ENCODE results near the gene ECM1. TPM values are rescaled to one million over a fixed set of nuclear protein-coding genes. Genes with fewer than 3 reads are reported as not detected.

ECM1 gene
- total and polyA plus RNA-seq, 2 of the 8 experiments (the other 6 are each of a cell fraction or from before 2014, with no cell fraction given): 0.95 to 0.98 TPM

Small RNA genes within 50 kb of the gene (microRNA-seq; reads per million reads assigned to microRNA genes)
- gene MIR4257 (ENCODE audit: borderline microRNAs expressed in 2 of 2, borderline number of aligned reads in 2 of 2, borderline replicate concordance in 1 of 2) (0 reads per million in 2 experiments), gene MIR6878 (ENCODE audit: borderline microRNAs expressed in 2 of 2, borderline number of aligned reads in 2 of 2, borderline replicate concordance in 1 of 2) (0 reads per million in 2 experiments)

Small RNA genes within 50 kb of the gene (small RNA-seq; reads per million reads assigned to genes)
- not detected for gene MIR4257 (ENCODE audit: insufficient read depth)

Other genes starting within 250 kb of the ECM1 start
- gene APH1A, start 239.1 kb upstream of the ECM1 start, total RNA-seq (2021; fragmentation: NEBNext Ultra II Directional; extraction: Animal tissue kit (Norgen Biotek cat#: 25700)): 110 and 111 TPM in 2 replicates
- gene APH1A, start 239.1 kb upstream of the ECM1 start, polyA plus RNA-seq (2011; rRNA removed): 183 and 188 TPM in 2 replicates
- 19.8 and 20.4 TPM in 2 replicates for gene C1orf54, start 235.3 kb upstream of the ECM1 start, total RNA-seq (2021; fragmentation: NEBNext Ultra II Directional; extraction: Animal tissue kit (Norgen Biotek cat#: 25700))
- gene C1orf54, start 235.3 kb upstream of the ECM1 start, polyA plus RNA-seq (2011; rRNA removed): 12.2 and 30.2 TPM in 2 replicates
- gene CIART, start 225.6 kb upstream of the ECM1 start, total RNA-seq (2021; fragmentation: NEBNext Ultra II Directional; extraction: Animal tissue kit (Norgen Biotek cat#: 25700)): 9.6 and 10.6 TPM in 2 replicates
- 23.3 and 33.3 TPM in 2 replicates for gene CIART, start 225.6 kb upstream of the ECM1 start, polyA plus RNA-seq (2011; rRNA removed)
- gene MRPS21, start 214.2 kb upstream of the ECM1 start, total RNA-seq (2021; fragmentation: NEBNext Ultra II Directional; extraction: Animal tissue kit (Norgen Biotek cat#: 25700)): 99.8 and 104 TPM in 2 replicates
- gene MRPS21, start 214.2 kb upstream of the ECM1 start, polyA plus RNA-seq (2011; rRNA removed): 59.0 and 81.9 TPM in 2 replicates
- 58.1 and 65.8 TPM in 2 replicates for gene PRPF3, start 186.6 kb upstream of the ECM1 start, total RNA-seq (2021; fragmentation: NEBNext Ultra II Directional; extraction: Animal tissue kit (Norgen Biotek cat#: 25700))
- 15.1 and 17.9 TPM in 2 replicates for gene PRPF3, start 186.6 kb upstream of the ECM1 start, polyA plus RNA-seq (2011; rRNA removed)
- gene RPRD2, start 144.0 kb upstream of the ECM1 start, total RNA-seq (2021; fragmentation: NEBNext Ultra II Directional; extraction: Animal tissue kit (Norgen Biotek cat#: 25700)): 30.2 and 32.4 TPM in 2 replicates
- gene RPRD2, start 144.0 kb upstream of the ECM1 start, polyA plus RNA-seq (2011; rRNA removed): 14.4 and 14.6 TPM in 2 replicates
- gene TARS2, start 20.7 kb upstream of the ECM1 start, total RNA-seq (2021; fragmentation: NEBNext Ultra II Directional; extraction: Animal tissue kit (Norgen Biotek cat#: 25700)): 32.7 and 39.1 TPM in 2 replicates
- gene TARS2, start 20.7 kb upstream of the ECM1 start, polyA plus RNA-seq (2011; rRNA removed): 38.9 and 54.0 TPM in 2 replicates
- gene FALEC, start 7.6 kb downstream of the ECM1 start, total RNA-seq (2021; fragmentation: NEBNext Ultra II Directional; extraction: Animal tissue kit (Norgen Biotek cat#: 25700)): 1.1 TPM in 1 of 2 replicates, not detected in the other
- gene FALEC, start 7.6 kb downstream of the ECM1 start, polyA plus RNA-seq (2011; rRNA removed): not detected in 2 replicates
- gene ADAMTSL4, start 41.3 kb downstream of the ECM1 start, total RNA-seq (2021; fragmentation: NEBNext Ultra II Directional; extraction: Animal tissue kit (Norgen Biotek cat#: 25700)): 5.3 and 5.4 TPM in 2 replicates
- 4.2 and 5.9 TPM in 2 replicates for gene ADAMTSL4, start 41.3 kb downstream of the ECM1 start, polyA plus RNA-seq (2011; rRNA removed)
- gene MCL1, start 71.5 kb downstream of the ECM1 start, total RNA-seq (2021; fragmentation: NEBNext Ultra II Directional; extraction: Animal tissue kit (Norgen Biotek cat#: 25700)): 196 and 218 TPM in 2 replicates
- 57.5 and 61.1 TPM in 2 replicates for gene MCL1, start 71.5 kb downstream of the ECM1 start, polyA plus RNA-seq (2011; rRNA removed)
- 229 and 236 TPM in 2 replicates for gene ENSA, start 121.5 kb downstream of the ECM1 start, total RNA-seq (2021; fragmentation: NEBNext Ultra II Directional; extraction: Animal tissue kit (Norgen Biotek cat#: 25700))
- 48.2 and 49.9 TPM in 2 replicates for gene ENSA, start 121.5 kb downstream of the ECM1 start, polyA plus RNA-seq (2011; rRNA removed)
- 39.8 and 40.8 TPM in 2 replicates for gene GOLPH3L, start 189.0 kb downstream of the ECM1 start, total RNA-seq (2021; fragmentation: NEBNext Ultra II Directional; extraction: Animal tissue kit (Norgen Biotek cat#: 25700))
- 8.0 and 13.3 TPM in 2 replicates for gene GOLPH3L, start 189.0 kb downstream of the ECM1 start, polyA plus RNA-seq (2011; rRNA removed)
- gene HORMAD1, start 212.8 kb downstream of the ECM1 start, total RNA-seq (2021; fragmentation: NEBNext Ultra II Directional; extraction: Animal tissue kit (Norgen Biotek cat#: 25700)): not detected in 2 replicates
- not detected in 2 replicates for gene HORMAD1, start 212.8 kb downstream of the ECM1 start, polyA plus RNA-seq (2011; rRNA removed)